Vagina (tissue), 2 donors: ENCODE measurements around the gene EIF1.

Experiments
- POLR2A ChIP-seq, 2 donors: fragments of 450-650 bp; IDR thresholded peaks; one replicate each; pipeline ENCODE4 v1.6.1; 2017; ENCODE audit warnings: antibody characterized with exemption in 2 of 2, mild to moderate bottlenecking in 2 of 2, moderate library complexity in 2 of 2
- TF ChIP-seq, protein P1 (sequence below), 3 experiments: fragments of 450-650 bp in 2 of 3; fragments of 200-600 bp in 1 of 3; sonication (generic) in 1 of 3; IDR thresholded peaks; one replicate each; pipeline ENCODE4 v1.5.1; 2017 to 2019; ENCODE audit warnings: antibody characterized with exemption in 3 of 3, mild to moderate bottlenecking in 2 of 3, moderate library complexity in 2 of 3

DNA sequence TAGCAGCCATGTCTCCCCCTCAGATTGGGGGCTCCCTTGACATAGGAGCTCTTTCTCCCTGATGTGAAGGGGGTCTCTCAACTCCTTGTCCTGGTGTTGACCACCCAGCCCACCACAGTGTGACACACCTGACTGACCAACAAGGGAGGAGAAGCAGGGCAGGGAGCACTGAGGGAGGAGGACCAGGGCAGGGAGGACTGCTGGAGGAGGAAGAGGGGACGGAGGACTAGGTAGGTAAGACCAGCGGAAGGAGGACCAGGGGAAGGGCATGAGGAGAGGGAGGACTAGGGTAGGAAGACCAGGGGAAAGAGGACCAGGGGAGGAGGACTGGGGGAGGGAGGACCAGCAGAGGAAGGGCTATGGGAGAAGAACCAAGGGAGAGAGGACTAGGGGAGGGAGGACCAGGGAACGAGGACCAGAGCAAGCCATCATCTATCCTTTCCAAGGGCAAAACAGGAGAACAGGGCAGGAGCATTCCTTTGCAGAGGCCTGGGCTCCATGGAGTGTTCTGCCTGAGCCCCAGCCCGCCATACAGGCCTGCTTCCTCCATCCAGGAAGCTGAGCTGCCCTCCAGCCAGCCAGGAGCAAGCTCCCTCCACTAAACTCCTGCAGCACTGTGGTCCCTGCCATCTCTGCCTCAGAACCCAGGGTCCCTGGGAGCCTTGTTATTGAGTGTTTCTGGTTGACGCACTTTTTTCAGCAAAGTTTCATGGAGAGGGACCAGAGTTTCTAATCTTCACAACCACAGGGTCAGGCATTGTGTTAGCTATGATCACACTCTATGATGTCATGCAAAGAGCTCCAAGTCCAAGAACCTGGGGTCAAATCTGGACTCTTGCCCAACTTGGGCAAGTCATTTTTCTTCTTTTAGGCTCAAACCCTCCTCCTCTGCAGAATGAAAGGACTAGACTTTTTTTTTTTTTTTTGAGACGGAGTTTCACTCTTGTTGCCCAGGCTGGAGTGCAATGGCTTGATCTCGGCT is 48.9 kb upstream of the EIF1 start:
- TF ChIP-seq, protein P1, sequence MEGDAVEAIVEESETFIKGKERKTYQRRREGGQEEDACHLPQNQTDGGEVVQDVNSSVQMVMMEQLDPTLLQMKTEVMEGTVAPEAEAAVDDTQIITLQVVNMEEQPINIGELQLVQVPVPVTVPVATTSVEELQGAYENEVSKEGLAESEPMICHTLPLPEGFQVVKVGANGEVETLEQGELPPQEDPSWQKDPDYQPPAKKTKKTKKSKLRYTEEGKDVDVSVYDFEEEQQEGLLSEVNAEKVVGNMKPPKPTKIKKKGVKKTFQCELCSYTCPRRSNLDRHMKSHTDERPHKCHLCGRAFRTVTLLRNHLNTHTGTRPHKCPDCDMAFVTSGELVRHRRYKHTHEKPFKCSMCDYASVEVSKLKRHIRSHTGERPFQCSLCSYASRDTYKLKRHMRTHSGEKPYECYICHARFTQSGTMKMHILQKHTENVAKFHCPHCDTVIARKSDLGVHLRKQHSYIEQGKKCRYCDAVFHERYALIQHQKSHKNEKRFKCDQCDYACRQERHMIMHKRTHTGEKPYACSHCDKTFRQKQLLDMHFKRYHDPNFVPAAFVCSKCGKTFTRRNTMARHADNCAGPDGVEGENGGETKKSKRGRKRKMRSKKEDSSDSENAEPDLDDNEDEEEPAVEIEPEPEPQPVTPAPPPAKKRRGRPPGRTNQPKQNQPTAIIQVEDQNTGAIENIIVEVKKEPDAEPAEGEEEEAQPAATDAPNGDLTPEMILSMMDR (IDR thresholded peaks at IDR 0.05): no peak
- no peak for TF ChIP-seq POLR2A (IDR thresholded peaks at IDR 0.05)
